HG02610 (cell line): Measurements from ENCODE around the gene KCNH1.

Experiments
- ATAC-seq: cut with Tn5 transposase; IDR thresholded peaks from one replicate; pipeline ENCODE4 v1.9.1; 2021; ENCODE audit warnings: mild to moderate bottlenecking, moderate library complexity; ENCODE audit not compliant: unreplicated experiment

KCNH1 gene

DNA sequence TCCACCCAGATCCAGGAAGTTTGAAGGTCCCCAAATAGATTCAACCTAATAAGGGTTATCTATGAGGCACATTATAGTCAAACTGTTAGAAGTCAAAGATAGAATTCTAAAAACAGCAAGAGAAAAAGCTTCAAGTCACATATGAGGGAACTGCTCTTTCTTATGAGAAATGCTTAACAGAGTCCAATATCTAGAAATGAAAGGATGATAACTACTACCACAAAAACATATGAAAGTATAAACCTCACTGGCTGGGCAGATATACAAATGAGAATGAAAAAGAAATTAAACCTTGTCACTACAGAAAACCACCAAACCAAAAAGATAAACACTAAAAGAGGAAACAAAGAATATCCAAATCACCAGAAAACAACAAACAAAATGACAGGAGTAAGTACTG is 201.8 kb downstream of the KCNH1 start:
- ATAC-seq, result no peak

DNA sequence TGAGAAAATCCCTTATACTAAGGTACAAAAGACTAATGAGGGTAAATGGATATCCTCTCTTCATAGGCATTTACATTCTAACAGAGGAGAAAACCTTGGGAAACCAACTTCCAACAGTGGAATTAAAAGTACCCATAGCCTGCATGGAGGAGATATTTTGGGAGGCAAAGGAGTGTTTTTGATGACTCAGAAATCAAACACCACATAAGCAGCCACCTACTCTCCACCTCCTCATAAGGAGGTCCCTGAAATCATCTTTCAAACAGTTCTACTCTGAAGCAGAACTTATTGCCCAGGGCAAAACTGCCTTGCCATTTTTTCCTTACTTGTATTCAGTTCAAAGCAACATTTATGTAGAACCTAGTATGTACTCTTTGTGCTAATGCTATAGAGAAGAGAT is 211.3 kb downstream of the KCNH1 start:
- ATAC-seq, result no peak

DNA sequence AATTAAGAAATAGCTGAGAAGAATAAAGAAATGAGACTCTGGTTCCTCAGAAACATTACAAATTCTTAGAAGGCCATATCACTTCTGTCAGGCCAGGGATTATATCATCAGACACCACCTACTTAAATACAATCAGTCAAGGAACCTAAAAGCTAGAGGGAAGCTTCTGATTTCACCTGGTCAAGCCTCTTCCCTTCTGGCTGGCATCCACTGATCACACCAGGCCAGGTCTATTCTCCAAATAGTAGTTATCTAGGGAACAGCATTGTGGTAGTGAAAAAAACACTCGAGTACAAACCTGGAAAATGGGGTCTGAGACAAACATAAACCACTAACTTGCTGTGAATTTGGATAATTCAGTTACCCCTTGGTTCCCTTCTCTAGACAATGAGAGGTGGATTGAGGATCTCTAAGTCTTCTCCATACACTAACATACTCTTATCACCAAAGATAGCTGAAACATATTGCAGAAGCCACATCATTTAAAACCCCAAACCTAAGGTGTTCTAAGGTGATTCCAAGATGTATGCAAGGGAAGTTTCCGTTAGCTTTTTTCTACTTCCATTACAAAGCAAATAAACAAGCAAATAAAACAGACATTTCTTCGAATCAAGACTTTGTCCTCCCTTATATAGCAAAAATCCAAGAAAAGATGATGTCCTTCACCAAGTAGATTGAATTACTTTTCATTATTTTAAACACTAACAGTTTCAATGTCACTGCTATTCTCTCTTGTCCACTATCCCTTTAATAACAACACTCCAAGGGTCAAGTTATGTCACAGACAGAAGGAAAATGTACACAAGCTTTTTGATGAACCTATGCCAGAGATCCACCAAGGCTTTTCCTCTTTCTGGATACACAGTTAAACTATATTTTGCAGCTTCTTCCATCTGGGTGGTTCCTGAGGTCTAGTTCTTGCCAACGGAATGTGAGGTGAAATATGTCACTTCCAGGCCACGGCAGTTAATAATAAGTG is 212.9 kb downstream of the KCNH1 start:
- no peak for ATAC-seq

DNA sequence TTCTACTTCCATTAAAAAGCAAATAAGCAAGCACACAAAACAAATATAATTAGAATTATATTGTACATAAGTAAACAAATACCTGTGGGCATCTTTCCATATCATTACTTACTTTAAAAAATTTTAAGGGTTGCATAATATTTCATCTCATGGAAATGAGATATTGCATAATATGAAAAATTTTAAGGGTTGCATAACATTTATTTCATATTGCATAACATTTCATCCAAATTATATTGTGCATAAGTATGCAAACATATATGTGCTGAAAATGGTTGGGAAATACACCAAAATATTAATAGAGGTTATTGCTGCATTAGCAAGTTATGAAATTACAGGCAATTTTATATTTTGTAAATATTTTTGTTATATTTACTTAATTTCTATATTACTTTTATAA is 213.7 kb downstream of the KCNH1 start:
- ATAC-seq, result no peak

DNA sequence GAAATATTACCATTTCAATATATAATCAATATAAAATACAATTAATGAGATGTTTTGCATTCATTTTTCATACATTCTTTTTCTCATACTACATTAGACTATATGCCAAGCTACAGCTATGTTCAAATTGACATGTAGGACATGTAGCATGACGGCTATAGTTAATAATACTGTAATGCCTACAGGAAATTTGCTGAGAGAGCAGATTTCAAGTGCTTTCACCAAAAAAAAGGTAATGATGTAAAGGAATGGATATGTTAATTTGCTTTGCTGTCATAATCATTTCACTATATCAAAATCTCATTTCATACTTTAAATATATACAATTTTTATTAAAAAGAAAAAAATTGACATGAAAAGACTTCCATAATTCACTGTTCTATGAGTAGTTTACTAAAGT is 215.1 kb downstream of the KCNH1 start:
- no peak for ATAC-seq

DNA sequence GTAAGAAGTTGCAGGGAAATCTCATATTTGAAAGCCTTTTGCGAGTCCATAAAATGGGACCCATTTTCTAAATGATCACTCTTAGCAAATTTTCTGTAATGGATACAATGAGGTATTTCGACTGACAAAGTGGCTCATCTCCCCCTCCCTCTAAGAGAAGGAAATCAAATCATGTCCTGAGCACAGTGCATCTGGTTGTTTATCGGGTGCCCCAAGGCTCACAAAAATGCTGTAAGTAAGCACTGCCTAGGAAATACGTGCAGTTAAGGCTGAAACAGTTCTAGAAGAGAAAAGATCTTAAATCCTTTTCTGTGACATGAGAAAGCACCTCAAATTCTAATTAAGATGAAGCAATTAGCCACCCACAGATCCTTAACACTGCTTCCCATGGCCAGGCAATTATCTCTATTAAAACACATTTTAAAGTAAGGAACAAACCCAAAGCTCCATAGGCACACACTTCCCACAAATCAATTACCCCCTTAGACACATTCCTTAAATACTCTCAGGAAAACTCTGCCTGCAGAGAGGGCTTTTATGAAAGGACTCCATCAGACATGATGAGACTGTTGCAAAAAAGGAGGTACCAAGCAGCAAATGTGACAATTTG is 216.3 kb downstream of the KCNH1 start:
- ATAC-seq, result no peak

DNA sequence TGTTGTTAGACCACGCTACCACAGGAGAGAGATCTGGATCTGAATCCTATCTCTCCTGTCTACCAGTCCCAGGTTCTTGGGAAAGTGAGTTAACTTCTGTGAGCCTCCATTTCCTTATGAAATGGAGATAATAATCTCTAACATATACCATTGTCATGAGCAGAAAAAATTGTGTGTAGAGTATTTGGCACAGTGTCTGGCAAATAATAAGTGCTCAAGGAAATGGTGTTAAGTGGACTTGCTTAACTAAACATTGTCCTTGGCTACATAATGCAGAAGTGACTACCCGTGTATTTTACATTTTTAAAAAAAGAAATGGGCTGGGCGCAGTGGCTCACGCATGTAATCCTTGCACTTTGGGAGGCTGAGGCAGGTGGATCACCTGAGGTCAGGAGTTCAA is 217.4 kb downstream of the KCNH1 start:
- ATAC-seq, result no peak

DNA sequence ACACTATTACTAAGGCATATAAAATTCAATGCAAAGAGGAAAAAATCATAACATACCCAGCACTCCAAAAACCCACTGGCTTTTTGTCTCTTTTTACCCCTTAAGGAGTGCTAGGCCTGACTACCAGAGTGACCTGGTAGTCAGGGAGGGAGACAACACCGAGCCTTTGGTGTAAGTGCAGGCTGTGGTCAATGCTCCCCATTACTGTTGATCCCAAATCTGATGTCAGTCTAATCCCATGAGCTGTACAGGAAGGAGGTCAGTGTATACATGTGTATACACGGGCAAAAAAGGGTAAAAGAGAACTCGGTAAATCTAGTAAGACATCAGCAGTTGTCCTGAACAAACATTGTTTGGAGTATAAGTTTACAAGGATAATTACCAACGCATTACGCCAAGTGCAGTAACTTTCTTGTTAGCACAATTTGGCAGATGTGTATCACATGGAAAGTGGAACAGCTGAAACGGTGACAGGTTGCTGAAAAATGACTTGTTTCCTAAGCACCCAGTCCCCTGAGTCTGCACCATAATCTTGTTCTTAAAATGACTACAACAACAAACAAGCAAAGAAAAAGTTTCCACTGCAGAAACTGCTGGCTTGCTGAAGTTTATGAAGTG is 217.9 kb downstream of the KCNH1 start:
- no peak for ATAC-seq

DNA sequence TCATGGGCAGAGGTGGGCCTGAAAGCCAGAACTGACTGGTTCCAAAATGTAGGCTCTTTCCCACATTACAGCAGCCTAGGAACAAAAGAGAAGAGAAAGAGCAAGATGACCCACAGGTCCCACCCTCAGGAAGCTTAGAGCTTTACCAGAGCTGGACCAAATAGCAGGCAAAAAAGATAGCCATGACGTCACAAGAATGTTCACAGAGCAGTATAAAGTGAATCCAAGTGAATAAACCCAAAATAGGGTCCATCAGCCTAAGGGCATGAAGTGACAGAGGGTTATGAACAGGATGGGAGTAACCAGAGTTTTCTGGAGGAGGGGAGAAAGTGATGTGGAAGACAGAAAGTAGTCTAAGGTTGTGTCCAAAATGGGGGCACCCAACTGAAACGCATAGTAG is 221.2 kb downstream of the KCNH1 start:
- no peak for ATAC-seq

DNA sequence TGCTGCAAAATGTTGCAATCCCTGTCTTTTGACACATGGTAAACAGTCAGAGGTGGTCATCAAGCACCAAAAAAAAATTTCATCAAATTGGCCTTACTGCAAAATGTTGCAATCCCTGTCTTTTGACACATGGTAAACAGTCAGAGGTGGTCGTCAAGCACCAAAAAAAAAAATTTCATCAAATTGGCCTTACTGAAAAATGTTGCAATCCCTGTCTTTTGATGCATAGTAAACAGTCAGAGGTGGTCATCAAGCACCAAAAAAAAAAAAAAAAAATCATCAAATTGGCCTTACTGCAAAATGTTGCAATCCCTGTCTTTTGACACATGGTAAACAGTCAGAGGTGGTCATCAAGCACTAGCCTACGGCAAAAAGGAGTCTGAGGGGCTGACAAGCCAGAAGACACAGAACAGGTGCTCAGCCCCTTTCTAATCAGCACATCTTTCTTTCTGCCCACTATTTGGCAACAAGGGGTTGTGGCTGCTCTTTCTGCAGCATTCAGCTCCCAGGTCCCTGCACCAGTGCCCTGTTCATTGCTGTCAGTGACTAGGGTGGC is 223.8 kb downstream of the KCNH1 start:
- no peak for ATAC-seq

DNA sequence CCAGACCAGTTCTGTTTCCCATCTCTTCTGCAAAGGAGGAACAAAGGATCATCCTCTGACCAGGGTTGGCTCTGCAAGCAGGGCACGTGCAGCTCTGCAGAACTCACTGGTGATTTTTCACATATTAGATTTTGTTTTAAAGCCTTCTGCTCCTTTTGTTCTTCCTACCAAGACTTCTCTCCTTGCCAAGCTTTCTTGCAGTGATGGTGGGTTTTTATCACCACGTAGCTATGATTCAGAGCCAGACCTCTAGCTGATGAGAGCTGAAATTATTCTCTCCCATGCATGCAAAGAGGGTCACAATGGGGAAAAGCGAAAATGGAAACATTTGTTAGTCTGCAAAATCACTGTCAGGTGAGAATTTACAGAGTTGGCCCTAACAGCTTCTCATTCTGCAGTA is 225.2 kb downstream of the KCNH1 start:
- ATAC-seq, result no peak

DNA sequence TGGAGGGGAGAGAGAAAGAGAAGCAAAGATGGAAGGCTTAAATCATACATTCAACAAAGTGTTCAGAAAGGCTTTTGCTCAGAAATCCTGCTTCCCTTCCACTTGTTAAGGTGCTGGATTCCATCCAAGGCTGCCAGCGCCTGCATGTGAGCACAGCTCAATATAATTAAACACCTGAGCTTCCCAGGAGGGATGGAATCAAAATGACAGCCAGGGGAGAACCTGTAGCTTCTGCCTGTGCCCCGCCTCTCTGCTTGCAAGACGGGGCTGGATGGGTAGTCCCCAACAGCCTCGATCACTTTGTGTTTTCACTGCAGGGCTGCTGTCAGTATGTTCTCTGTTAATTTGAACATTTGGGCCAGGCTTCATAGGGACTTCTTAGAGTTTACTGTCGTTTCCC is 225.7 kb downstream of the KCNH1 start:
- no peak for ATAC-seq

DNA sequence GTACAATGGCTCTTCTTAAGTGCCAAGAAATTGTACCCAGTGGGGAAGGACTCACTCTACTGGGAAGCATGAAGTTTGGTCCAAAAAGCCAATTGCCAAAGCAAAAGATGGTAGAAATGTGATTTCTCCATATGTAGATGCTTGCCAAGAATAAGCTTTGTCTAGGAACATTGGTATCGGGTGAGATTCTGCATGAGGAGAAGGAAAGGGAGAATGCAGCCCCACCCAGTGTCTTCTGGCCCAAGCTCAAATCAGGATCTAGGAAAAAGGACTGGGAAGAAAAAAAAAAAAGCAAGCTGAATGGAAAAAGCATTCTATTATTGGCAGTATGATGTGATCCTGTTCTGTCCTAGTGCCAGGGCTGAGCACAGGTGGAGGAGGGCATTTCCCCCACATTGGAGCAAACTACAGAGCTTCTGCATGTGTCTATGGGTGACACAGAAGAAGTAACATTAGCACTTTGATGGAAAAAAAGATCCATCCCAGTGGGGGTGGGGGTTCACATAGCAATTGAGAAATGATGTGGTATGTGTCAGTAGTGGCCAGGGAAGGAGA is 226.6 kb downstream of the KCNH1 start:
- ATAC-seq, result no peak

DNA sequence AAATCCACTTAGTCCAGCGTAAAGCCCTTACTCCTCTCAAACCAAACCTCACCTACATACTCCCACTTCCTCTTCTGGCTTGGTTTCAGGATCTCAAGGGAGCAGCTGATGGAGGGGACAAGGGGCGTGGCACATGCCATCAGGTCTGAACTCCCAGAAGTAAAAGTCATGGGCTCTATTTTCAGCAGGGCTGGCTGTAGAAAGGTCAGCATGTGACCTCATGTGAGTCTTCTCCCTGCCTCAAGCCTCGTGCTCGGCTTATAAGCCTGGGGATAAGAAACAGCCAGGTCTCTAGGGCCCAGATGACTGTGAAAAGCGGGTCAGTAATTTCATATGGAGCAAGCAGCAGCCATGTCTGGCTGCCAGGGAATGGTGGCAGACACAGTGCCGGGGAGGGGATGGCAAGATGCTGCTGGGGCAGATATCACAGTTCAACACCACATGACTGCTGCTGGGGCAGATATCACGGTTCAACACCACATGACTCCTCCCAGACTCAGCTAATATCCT is 227.9 kb downstream of the KCNH1 start:
- no peak for ATAC-seq

DNA sequence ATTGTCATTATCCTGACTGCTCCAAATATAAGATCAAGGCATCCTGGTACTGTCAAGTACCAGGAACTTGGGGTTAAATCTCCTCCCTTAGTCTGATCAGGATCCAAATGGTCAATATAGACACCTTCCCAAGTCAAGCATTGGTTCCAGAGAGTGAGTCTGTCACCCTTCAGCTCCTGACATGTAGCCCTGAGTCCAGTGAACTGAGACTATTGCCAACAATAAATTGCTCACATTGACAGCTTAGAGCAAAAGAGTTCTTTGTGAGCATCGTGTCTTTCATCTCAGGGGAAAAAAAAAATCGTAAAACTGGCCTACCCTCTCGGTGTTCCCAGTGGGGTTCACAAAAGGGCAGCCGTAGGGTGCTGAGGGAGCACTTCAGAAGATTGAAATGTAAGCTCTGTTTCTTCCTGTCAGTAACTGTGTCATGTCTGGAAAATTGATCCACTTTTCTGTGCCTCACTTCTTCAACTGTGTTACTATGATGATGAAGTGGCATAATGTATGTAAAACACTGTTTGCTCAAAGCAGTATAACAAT is 228.5 kb downstream of the KCNH1 start:
- ATAC-seq, result no peak

DNA sequence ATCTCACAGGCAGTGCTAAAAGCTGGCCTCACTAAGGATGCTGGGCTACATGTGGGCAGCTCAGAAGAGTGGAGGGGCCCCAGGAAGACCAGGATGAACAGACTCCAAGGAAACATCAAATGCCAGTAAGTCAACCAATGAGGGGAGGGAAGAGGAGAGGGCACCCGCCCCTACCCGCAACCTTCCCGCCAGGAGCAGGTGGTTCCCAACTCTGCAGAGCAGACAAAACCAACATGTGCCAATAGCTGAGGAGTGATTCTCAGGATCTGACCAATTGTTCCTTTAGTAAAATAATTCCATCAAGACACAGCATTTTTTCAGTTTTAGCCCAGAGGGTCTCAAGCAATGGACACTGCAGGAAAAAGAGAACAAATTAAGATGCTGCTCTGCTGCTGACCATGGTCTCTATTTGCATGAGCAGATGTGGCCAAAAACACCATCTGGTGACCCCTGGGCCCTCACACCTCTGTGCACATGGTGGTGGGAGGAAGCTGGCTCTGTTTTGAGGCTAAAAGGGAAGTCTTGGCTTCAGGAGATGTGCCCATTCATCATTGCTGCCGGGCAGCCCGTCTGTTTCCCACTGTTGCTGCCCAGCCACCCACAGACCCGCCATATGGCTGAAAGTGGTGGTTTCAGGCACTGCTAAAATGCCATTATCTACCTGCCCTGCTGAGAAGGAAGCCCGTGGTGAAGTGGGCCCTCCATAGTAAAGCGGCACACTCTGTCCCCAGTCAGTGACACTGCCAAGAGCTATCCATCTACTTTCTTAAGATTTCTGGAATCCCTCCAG is 231.8 kb downstream of the KCNH1 start:
- ATAC-seq, result no peak

DNA sequence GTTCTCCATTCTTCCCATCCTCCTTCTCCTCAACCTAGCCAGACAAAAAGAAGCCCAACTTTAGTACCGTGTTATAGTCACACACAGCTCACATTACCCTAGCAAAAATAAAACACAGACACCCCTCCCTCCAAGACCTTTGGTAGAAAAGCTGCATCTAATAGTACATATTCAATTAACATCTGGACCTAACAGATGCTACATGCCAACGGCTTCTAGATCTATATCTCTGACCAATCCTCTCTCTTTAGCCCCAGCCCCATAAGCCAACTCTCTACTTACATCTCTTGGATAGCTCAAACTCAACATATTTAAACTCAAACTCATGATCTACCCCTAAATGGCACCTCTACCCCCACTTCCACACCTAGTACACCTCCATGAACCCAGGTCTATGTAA is 233.1 kb downstream of the KCNH1 start:
- ATAC-seq, result no peak

DNA sequence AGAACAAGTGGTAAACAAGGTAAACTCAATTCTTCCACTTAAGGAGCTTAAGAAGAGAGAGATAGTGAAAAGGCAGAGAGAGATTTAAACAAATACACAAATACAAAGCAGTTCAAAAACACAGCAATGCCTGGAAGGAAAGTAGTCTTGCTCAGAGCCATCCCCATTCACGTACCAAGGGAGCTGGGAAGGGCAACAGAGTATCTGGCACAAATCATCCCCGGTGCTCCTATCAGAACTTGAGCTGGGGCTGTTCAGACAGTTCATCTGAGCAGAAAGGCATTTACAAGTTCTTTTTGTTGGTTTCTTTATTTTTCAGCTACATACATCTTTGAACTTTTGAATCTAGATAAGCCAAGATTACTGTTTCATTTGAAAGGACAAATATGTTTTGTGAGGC is 233.9 kb downstream of the KCNH1 start:
- ATAC-seq, result no peak

DNA sequence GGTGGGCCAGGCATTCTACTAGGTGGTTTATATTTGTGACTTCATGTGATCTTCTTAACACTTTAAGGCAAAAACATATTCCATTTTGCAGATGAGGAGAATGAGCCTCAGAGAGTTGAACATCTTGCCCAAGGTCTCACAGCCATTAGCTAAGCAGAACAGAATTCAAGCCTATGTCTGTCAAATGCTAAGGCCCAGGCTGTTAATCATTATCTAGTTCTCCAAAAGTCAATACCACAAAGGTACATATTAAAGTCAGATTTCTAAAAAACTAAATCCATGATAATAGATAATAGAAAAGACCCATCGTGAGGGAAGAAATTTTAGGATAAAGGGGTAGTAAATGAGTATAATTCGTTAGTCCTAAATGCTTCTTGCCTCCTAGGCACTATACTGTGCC is 234.3 kb downstream of the KCNH1 start:
- no peak for ATAC-seq

DNA sequence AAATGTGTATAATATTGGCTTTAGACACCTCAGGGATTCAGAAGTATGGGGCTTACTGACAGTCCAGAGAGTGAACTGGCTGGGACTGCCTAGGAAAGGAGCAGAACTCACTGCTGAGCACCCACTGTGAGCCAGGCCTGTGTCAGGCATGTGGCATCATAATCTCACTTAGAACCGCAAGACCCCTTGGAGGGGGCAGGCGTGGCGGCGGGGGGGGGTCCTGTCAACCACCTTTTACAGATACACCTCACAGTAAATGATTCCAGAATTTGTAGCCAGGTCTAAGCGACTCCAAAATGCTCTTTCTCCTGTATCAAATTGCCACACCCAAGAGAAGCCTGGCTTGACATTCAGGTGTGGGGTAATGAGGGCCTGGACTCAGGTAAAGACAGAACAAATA is 235.5 kb downstream of the KCNH1 start:
- ATAC-seq, result no peak
